Omental fat pad (tissue), 4 donors: Measurements from ENCODE around the gene ACAD11. TPM values are rescaled to one million over a fixed set of nuclear protein-coding genes. Genes with fewer than 3 reads are reported as not detected.
A peak's percentile ranks its signal among the peaks of the same experiment; 100 is the strongest.

Source experiments
- ATAC-seq: fragments of 150-250 bp; one replicate; pipeline ENCODE4 v1.9.1; 2016; ENCODE audit warnings: mild to moderate bottlenecking, moderate library complexity; ENCODE audit not compliant: low FRiP score
- DNase-seq: peaks from one replicate; pipeline ENCODE4 v3.0.0-alpha.2; 2019; ENCODE audit warnings: low spot score
- CTCF ChIP-seq, 3 donors: fragments of 450-650 bp; IDR thresholded peaks; one replicate each; pipeline ENCODE4 v1.5.1; 2016 to 2017; ENCODE audit warnings: antibody characterized with exemption in 3 of 3, mild to moderate bottlenecking in 3 of 3, moderate library complexity in 2 of 3
- total RNA-seq, 4 donors: library from RNA; depleted of rRNA; stranded (reverse); fragments of >200 nt; gene quantifications; one replicate each; pipeline ENCODE4 v1.1.0, GENCODE V29; 2016

The ACAD11 gene
- total RNA-seq, 4 donors from 2014 or later: 25.7 to 41.3 (median 35.8) TPM

DNA sequence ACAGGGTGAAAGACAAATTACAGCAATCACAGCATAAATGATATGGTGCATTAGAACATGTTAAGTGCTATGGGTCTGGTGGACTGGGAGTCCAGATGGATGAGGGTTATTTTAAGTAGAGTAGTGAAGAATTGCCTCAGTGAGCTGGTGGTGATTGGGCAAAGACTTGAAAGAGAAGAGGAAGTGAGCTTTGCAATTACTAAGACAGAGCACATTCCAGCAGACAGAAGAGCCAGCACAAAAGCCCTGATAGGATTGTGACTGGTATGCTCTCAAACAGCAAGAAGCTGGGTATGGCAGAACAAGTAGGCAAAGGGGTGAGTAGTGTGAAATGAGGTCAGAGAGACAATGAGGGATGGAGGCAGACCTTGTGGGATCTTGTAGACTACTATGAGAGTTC lies 64.6 kb downstream of the ACAD11 start:
- no peak for TF ChIP-seq CTCF (IDR thresholded peaks at IDR 0.05)
- ATAC-seq (no peak), DNase-seq (no peak)

GRCh38 chr3:132594498-132594897 lies 65.1 kb downstream of the ACAD11 start:
- no peak for TF ChIP-seq CTCF (IDR thresholded peaks at IDR 0.05)
- DNase-seq: no peak
- ATAC-seq: no peak

DNA sequence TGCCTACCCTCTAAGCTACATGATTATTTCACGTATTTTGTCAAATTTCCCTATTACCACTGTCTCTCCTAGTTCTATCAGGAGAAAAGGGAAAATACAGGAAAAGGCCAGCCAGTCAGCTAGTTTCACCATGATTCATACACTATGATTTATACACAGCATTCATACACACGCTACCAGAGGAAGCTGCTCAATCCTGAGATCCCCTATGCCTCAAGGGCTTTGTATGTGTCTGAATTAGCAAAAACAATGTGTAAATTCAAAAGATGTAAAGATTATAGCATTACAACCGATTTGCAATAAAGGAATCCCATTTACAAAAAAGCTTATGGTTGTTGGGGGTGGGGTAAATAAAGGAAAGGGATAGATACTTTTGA lies 65.7 kb downstream of the ACAD11 start:
- no peak for TF ChIP-seq CTCF (IDR thresholded peaks at IDR 0.05)
- DNase-seq (no peak), ATAC-seq (peak; percentile 90)

DNA sequence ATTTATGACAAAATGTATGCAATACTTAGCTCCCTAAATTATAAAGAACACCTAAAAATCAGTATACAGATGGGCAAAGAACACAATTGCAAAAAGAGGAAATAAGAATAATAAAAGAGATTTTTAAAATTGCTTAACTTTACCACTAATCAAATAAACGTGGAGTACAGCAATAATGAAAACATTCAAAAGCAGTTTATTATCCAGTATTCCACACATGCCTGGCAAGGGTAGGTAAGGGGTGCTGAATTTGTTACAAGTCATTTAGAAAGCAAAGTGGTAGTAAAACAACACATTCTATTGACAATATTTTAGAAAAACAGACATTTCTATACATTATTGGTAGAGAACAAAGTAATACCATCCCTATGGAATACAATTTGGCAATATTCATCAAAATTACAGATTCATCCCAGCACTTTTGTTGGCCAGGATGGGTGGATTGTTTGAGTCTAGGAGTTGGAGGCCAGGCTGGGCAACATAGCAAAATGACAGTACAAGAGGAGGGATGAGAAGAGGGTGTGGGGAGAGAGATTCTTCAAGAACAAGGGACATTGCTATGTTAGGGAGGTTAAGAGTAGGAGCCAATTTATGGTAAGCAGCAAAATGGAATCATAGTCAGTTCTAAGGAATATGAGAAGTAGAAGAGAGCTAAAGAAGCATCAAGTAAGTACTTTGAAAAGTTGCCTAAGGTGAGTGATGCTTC lies 66.2 kb downstream of the ACAD11 start:
- no peak for DNase-seq
- ATAC-seq: no peak
- no peak for TF ChIP-seq CTCF (IDR thresholded peaks at IDR 0.05)

GRCh38 chr3:132592216-132592615 lies 67.4 kb downstream of the ACAD11 start:
- DNase-seq: no peak
- TF ChIP-seq CTCF (IDR thresholded peaks at IDR 0.05): no peak
- ATAC-seq: no peak

DNA sequence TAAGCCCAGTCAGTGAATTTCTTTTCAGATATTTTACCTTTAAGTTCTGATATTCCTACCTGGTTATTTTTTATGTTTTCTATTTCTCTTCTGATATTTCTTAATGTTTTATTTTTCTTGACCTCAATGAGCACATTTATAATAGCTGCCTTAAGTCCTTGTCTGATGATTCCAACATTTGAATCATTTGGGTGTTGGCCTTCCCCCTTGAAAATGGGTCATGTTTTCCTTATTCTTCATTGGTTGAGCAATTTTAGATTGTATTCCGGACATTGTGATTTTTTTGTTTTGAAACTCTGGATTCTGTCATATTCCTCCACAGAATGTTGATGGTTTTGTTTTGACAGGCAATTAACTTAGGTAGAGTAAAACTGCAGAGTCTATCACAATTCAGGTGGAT lies 72.2 kb downstream of the ACAD11 start:
- DNase-seq (no peak), ATAC-seq (no peak)
- no peak for TF ChIP-seq CTCF (IDR thresholded peaks at IDR 0.05)

DNA sequence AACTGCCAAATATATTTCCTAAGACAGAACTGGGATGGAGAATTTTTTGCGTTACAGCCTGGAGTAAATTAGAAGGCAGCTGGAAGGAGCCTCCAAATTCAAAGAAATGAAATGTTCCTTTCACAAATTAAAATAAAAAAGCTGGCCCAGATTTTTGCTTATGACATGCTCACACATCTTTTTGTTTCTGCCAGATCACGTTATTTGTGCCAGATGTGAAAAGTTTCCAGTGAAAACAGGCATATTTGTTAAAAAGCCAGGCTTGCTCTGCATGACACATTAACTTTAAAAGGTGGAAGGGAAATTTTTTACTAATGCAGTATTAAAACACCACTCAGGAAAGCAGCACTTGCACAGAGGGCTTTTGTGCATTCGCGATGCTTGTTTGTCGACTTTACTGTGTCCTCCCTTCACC lies 85.8 kb downstream of the ACAD11 start:
- ATAC-seq: no peak
- DNase-seq: no peak
- no peak for TF ChIP-seq CTCF (IDR thresholded peaks at IDR 0.05)
